NB4 (cell line): ENCODE results near the gene SET.

Experiments
- POLR2A ChIP-seq: IDR thresholded peaks from 2 replicates; pipeline ENCODE4 v1.6.1; 2011; ENCODE audit warnings: mild to moderate bottlenecking; ENCODE audit not compliant: insufficient read length; ENCODE audit errors: extremely low read depth
- TF ChIP-seq, protein P1 (sequence below): IDR thresholded peaks from one replicate; pipeline ENCODE4 v1.5.1; 2012; ENCODE audit warnings: low read depth, low read length

DNA sequence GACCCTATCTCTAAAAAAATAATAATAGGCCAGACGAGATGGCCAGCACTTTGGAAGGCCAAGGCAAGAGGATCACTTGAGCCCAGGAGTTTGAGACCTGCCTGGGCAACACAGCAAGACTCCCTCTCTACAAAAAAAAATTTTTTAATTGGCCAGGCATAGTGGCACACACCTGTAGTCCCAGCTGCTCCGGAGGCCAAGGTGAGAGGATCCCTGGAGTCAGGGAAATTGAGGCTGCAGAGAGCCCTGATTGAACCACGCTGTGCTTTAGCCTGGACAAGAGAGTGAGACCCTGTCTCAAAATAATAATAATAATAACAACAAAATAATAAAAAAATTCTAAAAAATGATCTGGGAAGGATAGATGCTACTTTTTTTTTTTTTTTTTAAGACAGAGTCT lies 31.2 kb upstream of the SET start:
- TF ChIP-seq POLR2A, result no peak
- TF ChIP-seq, protein P1, sequence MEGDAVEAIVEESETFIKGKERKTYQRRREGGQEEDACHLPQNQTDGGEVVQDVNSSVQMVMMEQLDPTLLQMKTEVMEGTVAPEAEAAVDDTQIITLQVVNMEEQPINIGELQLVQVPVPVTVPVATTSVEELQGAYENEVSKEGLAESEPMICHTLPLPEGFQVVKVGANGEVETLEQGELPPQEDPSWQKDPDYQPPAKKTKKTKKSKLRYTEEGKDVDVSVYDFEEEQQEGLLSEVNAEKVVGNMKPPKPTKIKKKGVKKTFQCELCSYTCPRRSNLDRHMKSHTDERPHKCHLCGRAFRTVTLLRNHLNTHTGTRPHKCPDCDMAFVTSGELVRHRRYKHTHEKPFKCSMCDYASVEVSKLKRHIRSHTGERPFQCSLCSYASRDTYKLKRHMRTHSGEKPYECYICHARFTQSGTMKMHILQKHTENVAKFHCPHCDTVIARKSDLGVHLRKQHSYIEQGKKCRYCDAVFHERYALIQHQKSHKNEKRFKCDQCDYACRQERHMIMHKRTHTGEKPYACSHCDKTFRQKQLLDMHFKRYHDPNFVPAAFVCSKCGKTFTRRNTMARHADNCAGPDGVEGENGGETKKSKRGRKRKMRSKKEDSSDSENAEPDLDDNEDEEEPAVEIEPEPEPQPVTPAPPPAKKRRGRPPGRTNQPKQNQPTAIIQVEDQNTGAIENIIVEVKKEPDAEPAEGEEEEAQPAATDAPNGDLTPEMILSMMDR, result no peak
